Stimulated activated CD4-positive, alpha-beta T cell treated with anti-CD3 and anti-CD28 coated beads, Interleukin-15, amount 100 ng/mL, for 1 hour (primary cell): Measurements from ENCODE around the gene RAD51B.

Experiments
- DNase-seq, 2 donors: peaks; one replicate each; pipeline ENCODE4 v3.0.0-alpha.2; 2020; ENCODE audit warnings: low read depth in 1 of 2, low spot score in 1 of 2

The RAD51B gene

GRCh38 chr14:68346556-68347343 is 527.2 kb downstream of the RAD51B start:
- DNase-seq: no peak

GRCh38 chr14:68349900-68350629 is 530.5 kb downstream of the RAD51B start:
- no peak for DNase-seq

- no peak for DNase-seq
Observed at GRCh38 chr14:68355415-68355814, 535.8 kb downstream of the RAD51B start.

- no peak for DNase-seq
Observed at GRCh38 chr14:68357777-68358176, 538.2 kb downstream of the RAD51B start.

GRCh38 chr14:68358500-68358899 is 538.9 kb downstream of the RAD51B start:
- no peak for DNase-seq

- DNase-seq: no peak
Observed at GRCh38 chr14:68359022-68359836, 539.6 kb downstream of the RAD51B start.

GRCh38 chr14:68359837-68360552 is 540.4 kb downstream of the RAD51B start:
- no peak for DNase-seq

- no peak for DNase-seq
Observed at GRCh38 chr14:68361231-68361630, 541.7 kb downstream of the RAD51B start.

- DNase-seq: no peak
Observed at GRCh38 chr14:68362846-68363245, 543.3 kb downstream of the RAD51B start.

- no peak for DNase-seq
Observed at GRCh38 chr14:68363466-68363842, 543.9 kb downstream of the RAD51B start.

- no peak for DNase-seq
Observed at GRCh38 chr14:68363843-68364767, 544.5 kb downstream of the RAD51B start.

GRCh38 chr14:68364792-68365192 is 545.2 kb downstream of the RAD51B start:
- no peak for DNase-seq

- DNase-seq: no peak
Observed at GRCh38 chr14:68365228-68365627, 545.6 kb downstream of the RAD51B start.

- DNase-seq: no peak
Observed at GRCh38 chr14:68366656-68367055, 547.1 kb downstream of the RAD51B start.

- DNase-seq: no peak
Observed at GRCh38 chr14:68367536-68367935, 548.0 kb downstream of the RAD51B start.

- no peak for DNase-seq
Observed at GRCh38 chr14:68368850-68369249, 549.3 kb downstream of the RAD51B start.

- DNase-seq: no peak
Observed at GRCh38 chr14:68369281-68370056, 549.9 kb downstream of the RAD51B start.

- DNase-seq: no peak
Observed at GRCh38 chr14:68370057-68370360, 550.4 kb downstream of the RAD51B start.

- no peak for DNase-seq
Observed at GRCh38 chr14:68372368-68372767, 552.8 kb downstream of the RAD51B start.
